SHP77 treated with DMSO at 0.1 percent for 48 hours (cell line): Measurements from ENCODE around the gene CADPS2.

ENCODE experiments used
- DNase-seq: peaks from one replicate; lab custom pipeline; 2025; lab: John Stamatoyannopoulos, UW

CADPS2 gene

DNA sequence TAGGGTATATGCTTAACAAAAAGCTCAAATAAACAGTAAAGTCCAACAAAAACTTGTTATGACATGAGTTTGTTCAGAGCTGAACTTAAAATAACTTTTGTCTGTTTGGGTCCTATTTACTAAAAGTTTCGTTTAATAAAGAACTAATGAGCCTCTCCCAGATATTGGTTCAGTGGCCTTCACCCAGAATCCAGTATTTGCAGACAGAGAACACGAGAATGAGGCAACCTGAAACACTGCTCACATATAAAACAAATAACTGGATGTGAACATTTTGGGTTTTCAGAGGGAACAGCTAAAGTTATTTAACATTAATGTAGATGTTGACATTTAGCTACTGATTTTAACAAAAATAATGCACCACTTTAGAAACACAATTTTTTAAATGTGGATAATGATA is 285.6 kb downstream of the CADPS2 start:
- no peak for DNase-seq

DNA sequence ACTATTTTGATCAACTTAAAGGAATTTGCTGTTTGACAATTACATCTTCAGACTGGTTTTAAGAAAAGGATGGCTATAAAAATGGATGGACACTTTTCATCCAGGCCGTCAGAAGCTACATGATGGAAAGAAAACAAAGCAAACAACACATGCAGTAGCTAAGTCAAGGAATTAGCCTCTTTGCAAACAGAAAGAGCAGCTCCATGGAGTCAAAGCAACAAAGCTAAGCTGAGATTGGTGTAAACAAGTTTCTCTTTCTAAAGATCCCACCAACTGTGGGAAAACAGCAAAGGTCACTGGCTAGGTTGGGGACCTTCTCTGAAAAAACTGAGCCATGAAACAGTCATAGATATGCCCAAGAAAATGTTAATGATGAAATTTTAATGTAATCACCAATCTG is 286.2 kb downstream of the CADPS2 start:
- no peak for DNase-seq

GRCh38 chr7:122597277-122597676 is 289.0 kb downstream of the CADPS2 start:
- no peak for DNase-seq

DNA sequence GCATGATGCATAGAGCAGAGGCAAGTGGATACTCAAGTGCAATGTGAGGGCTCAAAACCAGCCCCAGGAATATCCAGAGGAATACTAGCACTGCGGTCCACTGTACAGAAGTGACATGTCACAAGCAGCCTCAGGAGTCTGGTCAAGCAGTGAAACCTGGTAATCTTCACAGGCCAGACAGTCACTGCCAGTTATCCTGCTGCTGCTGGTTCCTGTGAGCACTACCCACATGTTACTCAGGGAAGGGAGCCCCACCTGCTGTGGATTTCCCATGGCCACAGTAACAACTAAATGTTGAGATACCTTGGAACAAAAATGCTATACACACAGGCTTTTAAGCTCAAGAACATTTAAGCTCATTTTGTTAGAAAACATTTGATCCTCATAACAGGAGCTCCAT is 290.4 kb downstream of the CADPS2 start:
- DNase-seq = no peak

DNA sequence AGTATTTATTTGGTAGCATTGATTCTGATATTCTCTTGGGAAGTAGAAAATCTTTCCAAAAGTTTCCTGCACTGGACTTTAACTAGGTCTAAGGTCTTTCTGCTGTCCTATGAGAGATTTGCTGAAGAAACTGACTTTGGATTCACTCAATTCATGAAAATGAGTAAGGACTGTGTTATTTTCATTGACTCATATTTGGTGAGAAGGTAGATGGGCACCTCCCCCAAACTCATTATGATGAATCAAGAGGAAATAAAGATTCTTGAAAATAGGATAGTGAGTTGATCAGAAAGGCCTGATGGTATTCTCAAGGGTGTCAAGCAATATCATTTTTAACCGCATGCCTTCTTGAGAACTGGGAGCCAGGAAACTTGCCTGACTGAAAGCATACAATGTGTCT is 297.6 kb downstream of the CADPS2 start:
- DNase-seq = no peak

GRCh38 chr7:122584676-122585251 is 301.5 kb downstream of the CADPS2 start:
- DNase-seq = no peak

DNA sequence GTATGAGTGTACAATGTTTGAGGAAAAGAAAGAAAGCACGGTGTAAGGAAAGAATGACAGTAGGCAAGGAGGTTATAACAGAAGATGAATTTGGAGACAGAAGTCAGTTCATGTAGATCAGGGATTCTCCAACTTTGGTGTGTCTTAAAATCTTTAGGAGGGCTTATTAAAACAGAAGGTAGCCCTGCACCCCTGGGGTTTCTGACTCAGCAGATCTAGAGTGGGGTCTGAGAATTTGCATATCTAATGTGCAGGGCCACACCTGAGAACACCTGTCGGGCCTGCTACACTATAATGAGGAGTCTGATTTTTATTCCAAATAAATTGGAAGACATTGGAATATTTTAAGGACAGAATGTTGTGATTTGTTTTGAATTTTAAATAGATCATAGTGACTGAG is 307.9 kb downstream of the CADPS2 start:
- DNase-seq = no peak

DNA sequence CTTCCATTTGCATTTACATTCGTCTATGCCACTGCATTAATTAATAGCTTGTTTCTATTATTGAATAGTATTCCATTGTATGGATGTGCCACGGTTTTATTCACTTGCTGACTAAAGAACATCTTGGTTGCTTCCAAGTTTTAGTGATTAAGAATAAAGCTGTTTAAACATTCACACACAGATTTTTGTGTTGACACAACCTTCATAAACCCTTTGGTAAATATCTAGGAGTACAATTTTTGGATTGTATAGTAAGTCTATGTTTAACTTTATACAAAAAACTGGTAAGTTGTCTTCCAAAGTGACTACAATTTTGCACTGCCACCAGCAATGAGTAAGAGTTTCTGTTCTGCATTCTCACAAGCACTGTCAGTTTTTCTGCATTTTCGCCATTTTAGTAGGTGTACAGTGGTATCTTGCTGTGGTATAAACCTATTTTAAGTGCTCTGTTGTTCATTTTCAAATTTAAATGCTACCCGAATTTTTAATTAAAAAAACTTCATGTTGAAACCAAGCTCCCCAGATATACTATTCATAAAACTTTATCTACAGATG is 308.7 kb downstream of the CADPS2 start:
- no peak for DNase-seq

GRCh38 chr7:122572706-122573105 is 313.6 kb downstream of the CADPS2 start:
- no peak for DNase-seq

DNA sequence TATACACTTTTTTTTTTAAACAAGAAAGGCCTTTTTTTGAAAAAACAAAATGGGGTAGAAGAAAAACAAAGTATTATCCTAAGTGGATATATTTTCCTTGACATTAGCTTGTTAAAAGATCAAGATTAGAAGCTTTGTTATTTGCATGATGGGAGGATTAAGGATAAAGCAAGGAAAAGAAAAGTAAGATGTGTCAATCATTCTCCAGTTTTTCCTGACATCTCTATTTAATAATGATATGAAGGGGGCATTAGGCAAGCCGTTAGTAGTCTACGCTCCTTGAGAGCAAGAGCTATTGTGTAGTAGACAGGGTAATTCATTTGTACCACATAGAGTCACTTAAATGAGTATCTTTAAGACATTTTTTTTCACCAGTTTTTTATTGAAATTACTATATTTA is 324.9 kb downstream of the CADPS2 start:
- DNase-seq = no peak

GRCh38 chr7:122556873-122557542 is 329.3 kb downstream of the CADPS2 start:
- no peak for DNase-seq

DNA sequence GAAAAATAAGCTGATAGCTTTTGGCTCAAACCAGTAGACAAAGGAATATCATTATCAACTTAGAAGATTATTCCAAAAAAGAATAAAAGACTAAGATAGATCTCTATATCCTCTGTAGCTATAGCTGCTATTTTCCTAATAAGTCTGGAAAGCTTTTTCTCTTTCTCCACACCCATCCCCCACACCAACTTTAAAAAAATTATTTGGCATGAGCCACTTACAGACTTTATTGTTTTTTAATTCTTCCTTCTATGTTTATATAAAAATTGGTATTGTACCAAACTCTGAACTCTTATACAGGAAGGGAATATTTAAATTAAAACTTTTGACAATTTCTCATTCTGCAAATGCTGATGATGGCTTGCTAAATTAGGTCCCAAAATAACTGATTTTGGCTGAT is 330.0 kb downstream of the CADPS2 start:
- DNase-seq = no peak

GRCh38 chr7:122553761-122554160 is 332.5 kb downstream of the CADPS2 start:
- no peak for DNase-seq

GRCh38 chr7:122552769-122553168 is 333.5 kb downstream of the CADPS2 start:
- no peak for DNase-seq

GRCh38 chr7:122550545-122550944 is 335.7 kb downstream of the CADPS2 start:
- DNase-seq = no peak

GRCh38 chr7:122549578-122549977 is 336.7 kb downstream of the CADPS2 start:
- DNase-seq = no peak

DNA sequence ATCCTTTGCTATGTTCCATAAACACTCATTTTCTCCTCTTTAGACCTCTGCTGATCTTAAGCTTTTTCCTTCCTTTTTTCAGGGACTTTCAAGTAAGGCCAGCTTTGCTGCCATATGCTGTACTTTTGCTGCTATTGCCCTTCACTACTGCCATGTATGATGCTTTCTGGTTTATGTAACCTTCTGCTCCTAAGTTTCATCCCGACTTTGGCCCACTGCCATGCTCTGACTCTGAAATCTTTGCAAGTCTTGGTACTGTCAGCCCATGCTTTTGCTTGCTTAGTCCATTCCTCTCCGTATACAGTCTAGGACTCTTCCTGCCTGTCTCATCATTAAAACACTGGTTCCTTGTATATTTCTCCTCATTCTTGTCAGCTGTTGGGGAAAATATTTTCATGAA is 339.8 kb downstream of the CADPS2 start:
- no peak for DNase-seq

DNA sequence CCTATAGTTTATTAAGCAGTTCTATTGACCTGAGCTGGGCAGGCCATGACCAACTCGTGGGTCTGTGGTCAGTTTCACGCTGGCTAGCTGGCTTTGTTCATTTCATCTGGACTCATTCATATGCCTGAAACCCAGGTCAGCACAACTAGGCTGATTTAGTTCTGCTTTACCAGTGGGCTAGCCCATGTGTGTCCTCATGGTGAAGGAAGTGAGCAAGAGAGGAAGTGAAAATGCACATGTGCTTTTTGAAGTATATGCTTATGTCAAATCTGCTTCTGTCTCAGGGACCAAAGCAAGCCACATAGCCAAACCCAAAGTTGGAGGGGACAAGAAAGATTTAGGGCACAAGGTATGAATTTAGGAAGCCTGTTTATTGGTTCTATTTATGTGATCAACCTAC is 341.8 kb downstream of the CADPS2 start:
- no peak for DNase-seq

- no peak for DNase-seq
Observed at GRCh38 chr7:122543891-122544290, 342.4 kb downstream of the CADPS2 start.

DNA sequence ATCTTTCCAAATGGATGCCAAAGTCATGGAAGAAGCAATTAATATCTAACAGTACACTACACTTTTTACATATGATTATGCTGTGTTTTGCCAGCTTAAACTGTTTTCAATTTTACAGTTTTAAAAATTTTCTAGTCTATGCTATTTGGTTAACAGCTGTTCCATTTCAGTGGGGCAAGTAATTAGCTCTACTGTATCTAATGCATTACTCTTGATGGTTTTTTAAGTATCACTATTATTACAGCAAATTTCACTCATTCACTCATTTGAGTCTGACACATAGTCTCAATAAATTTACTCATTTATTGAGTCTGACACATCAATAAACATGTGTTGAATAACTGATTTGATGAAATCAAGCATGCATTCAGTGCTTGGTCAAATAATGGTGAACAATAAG is 343.1 kb downstream of the CADPS2 start:
- no peak for DNase-seq

- DNase-seq = no peak
Observed at GRCh38 chr7:122535086-122535485, 351.2 kb downstream of the CADPS2 start.

DNA sequence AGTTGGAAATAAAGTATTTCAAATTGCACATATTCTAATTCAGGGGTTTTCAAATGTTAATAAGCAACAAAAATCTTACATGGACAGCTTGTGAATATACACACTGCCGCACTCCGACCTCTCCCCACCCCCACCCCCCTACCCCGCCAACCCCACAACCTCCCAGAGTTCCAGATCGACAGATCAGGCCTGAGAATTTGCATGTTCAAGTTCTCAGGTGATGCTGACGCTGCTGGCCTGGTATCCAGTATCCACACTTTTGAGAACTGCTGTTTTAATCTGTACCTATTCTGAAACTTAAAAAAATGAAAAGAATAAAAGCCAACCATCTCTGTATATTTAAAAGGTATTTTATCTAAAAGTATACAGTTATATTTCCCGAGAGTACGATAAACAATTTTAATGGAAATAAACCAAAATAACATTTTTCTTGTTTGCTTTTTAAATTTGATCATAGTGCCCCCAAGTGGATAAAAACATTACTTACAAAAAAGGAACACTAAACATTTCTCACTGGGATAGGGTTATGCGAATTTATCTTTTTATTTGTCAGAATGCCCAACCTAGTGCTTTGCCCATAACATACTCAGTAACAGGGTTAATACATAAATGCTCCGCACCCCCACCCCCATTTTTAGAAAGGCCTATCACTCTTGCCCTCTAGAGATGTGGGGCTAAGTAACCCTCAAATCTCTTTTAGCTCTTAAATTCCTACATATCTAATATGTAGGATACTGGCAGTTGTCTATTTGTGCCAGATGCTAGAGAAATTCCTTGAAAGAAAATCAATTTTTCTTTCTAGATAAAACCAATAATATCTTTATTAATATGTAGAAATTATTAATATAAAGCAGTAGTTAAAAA is 353.6 kb downstream of the CADPS2 start:
- no peak for DNase-seq
